Astrocyte of the spinal cord (primary cell): Measurements from ENCODE around the gene TSFM.

Source experiments
- DNase-seq: peaks from one replicate; pipeline ENCODE4 v3.0.0; 2011; ENCODE audit warnings: low read depth, low spot score
- H3K4me3 ChIP-seq: 2 replicates; pipeline ENCODE4 v1.5.1; 2011; ENCODE audit warnings: low read depth, mild to moderate bottlenecking, low read length, moderate library complexity
- CTCF ChIP-seq: IDR thresholded peaks from 2 replicates; pipeline ENCODE4 v1.5.1; 2012; ENCODE audit warnings: low read depth, mild to moderate bottlenecking, low read length, inconsistent platforms
- in situ Hi-C: cut with HindIII; loops from 2 replicates; pipeline ENCODE4 v1.10.0; 2017; ENCODE audit warnings: low sequenced_read_pairs

Gene TSFM

GRCh38 chr12:57775044-57775443 lies 7.5 kb upstream of the TSFM start:
- in situ Hi-C loops, result no loop called here
- TF ChIP-seq CTCF, result no peak
- DNase-seq, result no peak
- no peak overlapping the region for H3K4me3 ChIP-seq

- no peak for DNase-seq
- in situ Hi-C loops, result no loop called here
Observed at GRCh38 chr12:57775563-57776246, 6.9 kb upstream of the TSFM start.

GRCh38 chr12:57776247-57776587 lies 6.4 kb upstream of the TSFM start:
- in situ Hi-C loops, result no loop called here
- H3K4me3 ChIP-seq, result no peak overlapping the region
- TF ChIP-seq CTCF, result no peak
- DNase-seq, result no peak

More at GRCh38 chr12:57775563-57776246, 6.9 kb upstream of the TSFM start:
- no peak for TF ChIP-seq CTCF
- H3K4me3 ChIP-seq, result no peak overlapping the region

GRCh38 chr12:57777367-57777766 lies 5.2 kb upstream of the TSFM start:
- TF ChIP-seq CTCF, result no peak
- in situ Hi-C loops, result no loop called here
- no peak for DNase-seq
- H3K4me3 ChIP-seq, result no peak overlapping the region

- no peak for TF ChIP-seq CTCF
- H3K4me3 ChIP-seq, result no peak overlapping the region
- no peak for DNase-seq
- in situ Hi-C loops, result no loop called here
Observed at GRCh38 chr12:57777911-57778310, 4.7 kb upstream of the TSFM start.

- no peak overlapping the region for H3K4me3 ChIP-seq
- in situ Hi-C loops, result no loop called here
- DNase-seq, result no peak
- no peak for TF ChIP-seq CTCF
Observed at GRCh38 chr12:57779736-57780135, 2.9 kb upstream of the TSFM start.
